Measurements from ENCODE around the gene NCKAP1. TPM values are rescaled to one million over a fixed set of nuclear protein-coding genes. Genes with fewer than 3 reads are reported as not detected.

Gene NCKAP1
- total and polyA plus RNA-seq, 3 experiments from 2014 or later: 0.51 to 8.7 (median 6.2) TPM

GRCh38 chr2:182913064-182913463, 125.2 kb downstream of the NCKAP1 start:
- Histone ChIP-seq H3K27me3 (ENCODE audit: insufficient read depth, low read length, poor library complexity, severe bottlenecking) (no peaks in the 10 kb centered on the region), H3K36me3 (ENCODE audit: insufficient read depth, low read length) (no peaks in the 10 kb centered on the region), H3K9me3 (ENCODE audit: low read length) (no peaks in the 10 kb centered on the region), H3K27ac (ENCODE audit: low read depth, low read length) (no peak overlapping the region), H3K4me3 (ENCODE audit: low read length) (no peak overlapping the region), H3K4me1 (ENCODE audit: insufficient read depth, low read length) (no peaks in the 10 kb centered on the region)
- Mint-ChIP-seq H3K36me3 (peaks cover 0 to 12% (median 1%) of the 10 kb centered on the region in 3 donors), H3K4me1 (no peaks in the 10 kb centered on the region), H3K27ac (no peak overlapping the region), H3K9me3 (no peaks in the 10 kb centered on the region), H3K4me3 (no peak overlapping the region), H3K27me3 (no peaks in the 10 kb centered on the region)
- ChIA-PET CTCF (no interaction called here), POLR2A (no interaction called here)
- DNase-seq: no peak

- Mint-ChIP-seq H3K36me3 (peaks cover 0 to 8% (median 1%) of the 10 kb centered on the region in 3 donors), H3K9me3 (no peaks in the 10 kb centered on the region), H3K27me3 (no peaks in the 10 kb centered on the region), H3K27ac (no peak overlapping the region), H3K4me3 (no peak overlapping the region), H3K4me1 (no peaks in the 10 kb centered on the region)
- ChIA-PET CTCF (no interaction called here), POLR2A (no interaction called here)
- Histone ChIP-seq H3K4me3 (ENCODE audit: low read length) (no peak overlapping the region), H3K9me3 (ENCODE audit: low read length) (no peaks in the 10 kb centered on the region), H3K4me1 (ENCODE audit: insufficient read depth, low read length) (no peaks in the 10 kb centered on the region), H3K27ac (ENCODE audit: low read depth, low read length) (no peak overlapping the region), H3K27me3 (ENCODE audit: insufficient read depth, low read length, poor library complexity, severe bottlenecking) (no peaks in the 10 kb centered on the region), H3K36me3 (ENCODE audit: insufficient read depth, low read length) (no peaks in the 10 kb centered on the region)
- no peak for DNase-seq
Observed at GRCh38 chr2:182912518-182912915, 125.7 kb downstream of the NCKAP1 start.

GRCh38 chr2:182911813-182912517, 126.3 kb downstream of the NCKAP1 start:
- H3K9me3 ChIP-seq (ENCODE audit: low read length): no peaks in the 10 kb centered on the region
- ChIA-PET POLR2A (no interaction called here), CTCF (no interaction called here)
- no peak overlapping the region for H3K27ac ChIP-seq (ENCODE audit: low read depth, low read length)
- no peaks in the 10 kb centered on the region for H3K36me3 ChIP-seq (ENCODE audit: insufficient read depth, low read length)
- H3K4me3 Mint-ChIP-seq: no peak overlapping the region
- H3K27me3 ChIP-seq (ENCODE audit: insufficient read depth, low read length, poor library complexity, severe bottlenecking): no peaks in the 10 kb centered on the region
- no peak for DNase-seq
- H3K4me1 ChIP-seq (ENCODE audit: insufficient read depth, low read length): no peaks in the 10 kb centered on the region
- peaks cover 0 to 6% (median 1%) of the 10 kb centered on the region in 3 donors for H3K36me3 Mint-ChIP-seq
- H3K4me1 Mint-ChIP-seq: no peaks in the 10 kb centered on the region
- H3K4me3 ChIP-seq (ENCODE audit: low read length): no peak overlapping the region
- H3K9me3 Mint-ChIP-seq: no peaks in the 10 kb centered on the region
- no peak overlapping the region for H3K27ac Mint-ChIP-seq
- no peaks in the 10 kb centered on the region for H3K27me3 Mint-ChIP-seq

DNA sequence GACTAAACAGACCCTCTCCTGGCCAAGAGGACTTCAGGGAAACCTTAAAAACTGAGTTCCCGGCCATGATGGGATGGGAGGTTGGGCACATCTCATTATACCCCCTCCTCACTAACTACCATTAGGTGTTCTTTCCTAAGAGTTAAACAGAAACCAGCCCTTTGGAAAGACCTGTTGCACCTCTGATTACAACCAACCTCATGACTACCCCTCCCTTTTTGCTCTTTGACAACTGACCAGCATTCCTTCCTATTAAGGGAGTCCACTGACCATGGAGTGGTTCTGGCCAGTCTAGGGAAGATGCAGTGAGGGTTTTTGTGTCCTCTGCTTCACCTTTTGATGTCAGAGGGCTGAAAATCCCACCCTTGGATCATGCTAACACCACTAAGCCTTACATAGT, 127.3 kb downstream of the NCKAP1 start:
- peaks cover 0 to 6% (median 1%) of the 10 kb centered on the region in 3 donors for H3K36me3 Mint-ChIP-seq
- no peak overlapping the region for H3K4me3 Mint-ChIP-seq
- no peak for DNase-seq
- Histone ChIP-seq H3K4me3 (ENCODE audit: low read length) (no peak overlapping the region), H3K4me1 (ENCODE audit: insufficient read depth, low read length) (no peaks in the 10 kb centered on the region), H3K9me3 (ENCODE audit: low read length) (no peaks in the 10 kb centered on the region), H3K27me3 (ENCODE audit: insufficient read depth, low read length, poor library complexity, severe bottlenecking) (no peaks in the 10 kb centered on the region), H3K27ac (ENCODE audit: low read depth, low read length) (no peak overlapping the region), H3K36me3 (ENCODE audit: insufficient read depth, low read length) (no peaks in the 10 kb centered on the region)
- H3K4me1 Mint-ChIP-seq: no peaks in the 10 kb centered on the region
- ChIA-PET CTCF (no interaction called here), POLR2A (no interaction called here)
- no peaks in the 10 kb centered on the region for H3K27me3 Mint-ChIP-seq
- H3K9me3 Mint-ChIP-seq: no peaks in the 10 kb centered on the region
- H3K27ac Mint-ChIP-seq: no peak overlapping the region

DNA sequence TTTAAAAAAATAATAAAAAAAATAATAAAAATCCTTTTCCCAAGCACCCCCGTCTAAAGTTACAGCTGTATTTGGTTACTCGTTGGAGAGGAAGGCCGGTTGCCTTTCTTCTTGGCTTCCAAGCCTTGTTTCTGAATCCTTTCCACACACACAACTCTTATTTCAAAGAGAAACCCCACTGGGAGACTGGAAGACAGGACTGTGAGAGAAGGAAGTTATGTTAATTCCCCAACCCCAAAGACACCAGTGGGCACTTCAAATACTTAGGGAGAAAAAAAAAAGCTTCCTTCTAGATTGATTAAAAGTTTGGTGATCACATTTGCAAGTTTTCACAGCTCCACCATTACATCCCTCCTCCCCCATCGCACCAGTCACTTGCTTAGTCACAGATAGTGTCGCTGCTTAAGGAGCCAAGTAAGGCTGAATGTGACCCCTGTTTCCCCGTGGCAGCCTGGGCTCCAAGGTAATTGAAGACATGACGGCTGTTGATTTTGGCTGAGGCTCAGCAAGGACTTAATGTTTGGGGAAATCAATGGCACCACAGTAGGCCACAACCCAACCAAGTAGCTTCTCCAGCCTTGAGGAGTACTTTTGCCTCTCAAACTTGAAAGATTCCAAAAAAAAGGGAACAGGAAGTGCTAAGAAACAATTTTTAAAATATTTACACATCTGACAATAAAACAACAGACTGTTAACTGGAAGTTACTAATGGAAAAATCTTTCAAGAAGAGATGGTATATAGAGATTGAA, 131.0 kb downstream of the NCKAP1 start:
- Mint-ChIP-seq H3K9me3 (no peaks in the 10 kb centered on the region), H3K27ac (peak overlapping the region in 1 of 8 donors; percentile 74), H3K36me3 (peaks cover 0 to 6% (median 1%) of the 10 kb centered on the region in 3 donors), H3K27me3 (no peaks in the 10 kb centered on the region), H3K4me3 (no peak overlapping the region), H3K4me1 (no peaks in the 10 kb centered on the region)
- H3K36me3 ChIP-seq (ENCODE audit: insufficient read depth, low read length): no peaks in the 10 kb centered on the region
- ChIA-PET CTCF (no interaction called here), POLR2A (no interaction called here)
- no peak overlapping the region for H3K27ac ChIP-seq (ENCODE audit: low read depth, low read length)
- H3K27me3 ChIP-seq (ENCODE audit: insufficient read depth, low read length, poor library complexity, severe bottlenecking): no peaks in the 10 kb centered on the region
- H3K4me1 ChIP-seq (ENCODE audit: insufficient read depth, low read length): no peaks in the 10 kb centered on the region
- no peak overlapping the region for H3K4me3 ChIP-seq (ENCODE audit: low read length)
- no peaks in the 10 kb centered on the region for H3K9me3 ChIP-seq (ENCODE audit: low read length)
- DNase-seq: no peak

- no peaks in the 10 kb centered on the region for H3K36me3 ChIP-seq (ENCODE audit: insufficient read depth, low read length)
- no peaks in the 10 kb centered on the region for H3K9me3 ChIP-seq (ENCODE audit: low read length)
- H3K4me3 ChIP-seq (ENCODE audit: low read length): no peak overlapping the region
- no peaks in the 10 kb centered on the region for H3K4me1 Mint-ChIP-seq
- no peak for DNase-seq
- ChIA-PET CTCF (no interaction called here), POLR2A (no interaction called here)
- no peaks in the 10 kb centered on the region for H3K9me3 Mint-ChIP-seq
- H3K27me3 ChIP-seq (ENCODE audit: insufficient read depth, low read length, poor library complexity, severe bottlenecking): no peaks in the 10 kb centered on the region
- H3K27ac ChIP-seq (ENCODE audit: low read depth, low read length): no peak overlapping the region
- H3K27me3 Mint-ChIP-seq: no peaks in the 10 kb centered on the region
- no peak overlapping the region for H3K27ac Mint-ChIP-seq
- H3K4me1 ChIP-seq (ENCODE audit: insufficient read depth, low read length): no peaks in the 10 kb centered on the region
- H3K36me3 Mint-ChIP-seq: peaks cover 0 to 6% (median 1%) of the 10 kb centered on the region in 3 donors
- no peak overlapping the region for H3K4me3 Mint-ChIP-seq
Observed at GRCh38 chr2:182906454-182906853, 131.8 kb downstream of the NCKAP1 start.

DNA sequence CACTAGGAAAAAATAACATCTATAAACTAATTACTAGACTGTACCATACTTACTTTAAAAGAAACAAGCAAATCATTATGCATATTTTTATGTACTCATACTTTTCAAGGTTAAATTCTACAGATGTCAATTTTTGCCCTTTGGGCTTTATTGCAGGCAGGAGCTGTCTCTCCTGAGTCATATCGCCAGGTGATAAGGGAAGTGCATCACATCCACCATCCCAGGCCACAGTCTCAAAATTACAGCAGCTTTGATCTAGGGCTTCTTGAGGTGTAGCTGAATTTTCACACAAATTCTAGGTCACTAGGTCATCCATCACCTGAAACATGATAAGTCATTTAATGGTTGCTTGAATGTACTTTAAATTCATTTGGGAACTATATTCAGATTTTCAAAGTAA, 133.4 kb downstream of the NCKAP1 start:
- no peaks in the 10 kb centered on the region for H3K27me3 ChIP-seq (ENCODE audit: insufficient read depth, low read length, poor library complexity, severe bottlenecking)
- Mint-ChIP-seq H3K9me3 (no peaks in the 10 kb centered on the region), H3K4me3 (no peak overlapping the region), H3K27ac (no peak overlapping the region), H3K27me3 (no peaks in the 10 kb centered on the region), H3K4me1 (no peaks in the 10 kb centered on the region), H3K36me3 (peaks cover 0 to 6% (median 1%) of the 10 kb centered on the region in 3 donors)
- no peaks in the 10 kb centered on the region for H3K4me1 ChIP-seq (ENCODE audit: insufficient read depth, low read length)
- ChIA-PET POLR2A (no interaction called here), CTCF (no interaction called here)
- no peaks in the 10 kb centered on the region for H3K9me3 ChIP-seq (ENCODE audit: low read length)
- no peak overlapping the region for H3K27ac ChIP-seq (ENCODE audit: low read depth, low read length)
- no peak overlapping the region for H3K4me3 ChIP-seq (ENCODE audit: low read length)
- no peak for DNase-seq
- no peaks in the 10 kb centered on the region for H3K36me3 ChIP-seq (ENCODE audit: insufficient read depth, low read length)

DNA sequence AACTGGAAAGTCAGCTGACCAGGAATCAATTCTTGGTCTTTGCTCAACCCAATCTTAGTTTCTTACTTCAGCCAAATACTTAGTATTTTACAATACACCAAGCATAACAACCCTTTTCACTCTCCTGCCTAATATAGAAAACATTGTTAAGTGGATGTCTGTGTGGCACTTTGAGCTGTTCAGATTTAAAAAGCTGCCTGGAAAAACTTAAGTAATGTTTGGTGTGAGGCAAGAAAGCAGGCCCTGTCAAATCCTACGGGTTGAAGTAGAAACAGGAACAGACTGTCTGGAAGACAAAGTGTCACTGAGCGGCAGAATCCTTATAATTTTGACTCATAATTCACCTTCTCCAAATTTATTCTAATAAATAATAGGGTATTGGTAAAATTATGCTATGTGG, 134.7 kb downstream of the NCKAP1 start:
- H3K36me3 ChIP-seq (ENCODE audit: insufficient read depth, low read length): no peaks in the 10 kb centered on the region
- ChIA-PET CTCF (no interaction called here), POLR2A (no interaction called here)
- Mint-ChIP-seq H3K27me3 (no peaks in the 10 kb centered on the region), H3K27ac (no peak overlapping the region), H3K4me1 (peaks cover 0 to 5% (median 0%) of the 10 kb centered on the region in 3 donors), H3K36me3 (no peaks in the 10 kb centered on the region), H3K4me3 (no peak overlapping the region), H3K9me3 (no peaks in the 10 kb centered on the region)
- H3K27me3 ChIP-seq (ENCODE audit: insufficient read depth, low read length, poor library complexity, severe bottlenecking): no peaks in the 10 kb centered on the region
- H3K4me1 ChIP-seq (ENCODE audit: insufficient read depth, low read length): no peaks in the 10 kb centered on the region
- no peaks in the 10 kb centered on the region for H3K9me3 ChIP-seq (ENCODE audit: low read length)
- H3K27ac ChIP-seq (ENCODE audit: low read depth, low read length): no peak overlapping the region
- no peak for DNase-seq
- no peak overlapping the region for H3K4me3 ChIP-seq (ENCODE audit: low read length)
